ENCODE results near the gene PCDHA4.
"Not testable (repeated sequence)": the region's sequence is repeated elsewhere in the genome, so short reads cannot be mapped to it uniquely, and the experiment has no call there.

Gene PCDHA4

DNA sequence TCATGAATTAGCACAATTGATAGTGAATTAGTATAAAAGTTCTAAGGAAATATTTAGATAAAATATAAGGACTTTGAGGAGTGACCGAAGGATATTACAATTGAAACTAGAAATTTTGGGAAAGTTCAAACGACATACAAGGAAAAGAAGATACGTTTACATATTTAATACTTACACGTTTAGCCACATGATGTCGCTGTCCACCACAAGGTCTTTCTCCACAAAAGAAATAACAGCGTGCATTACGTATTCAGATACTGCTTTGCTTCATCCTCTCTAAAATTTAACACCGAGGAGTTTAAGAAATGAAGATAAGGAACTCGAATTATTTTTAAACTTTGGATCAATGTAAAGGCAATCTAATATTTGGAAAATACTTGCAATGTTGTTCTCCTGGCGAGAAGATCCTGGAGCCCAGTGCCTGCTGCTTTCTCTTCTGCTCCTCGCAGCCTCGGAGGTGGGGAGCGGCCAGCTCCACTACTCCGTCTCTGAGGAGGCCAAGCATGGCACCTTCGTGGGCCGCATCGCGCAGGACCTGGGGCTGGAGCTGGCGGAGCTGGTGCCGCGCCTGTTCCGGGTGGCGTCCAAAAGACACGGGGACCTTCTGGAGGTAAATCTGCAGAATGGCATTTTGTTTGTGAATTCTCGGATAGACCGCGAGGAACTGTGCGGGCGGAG is 5.9 kb upstream of the PCDHA4 start, which contains the start of gene PCDHA3:
Gene PCDHA3, plus strand, starts transcription at position 242 of the 678 bp plus-strand sequence.
- Histone ChIP-seq H3K14ac (ENCODE audit: low read length in 2 of 2) (no peak within 1 kb of the TSS), H3K36me3 (ENCODE audit: control insufficient read depth in 1 of 2, insufficient read depth in 2 of 2, low read depth in 1 of 2, low read length in 2 of 2) (peaks cover 0 to 15% of the 10 kb centered on the region in 2 experiments), H4K8ac (ENCODE audit: low read length) (no peak within 1 kb of the TSS), H2AFZ (ENCODE audit: low read depth, low read length) (no peak within 1 kb of the TSS), H3K4ac (ENCODE audit: low read depth in 1 of 2, low read length in 2 of 2) (no peak within 1 kb of the TSS), H3K9ac (ENCODE audit: low read length) (peak within 1 kb of the TSS; percentile 26), H3K18ac (ENCODE audit: low read depth in 1 of 2, low read length in 2 of 2) (no peak within 1 kb of the TSS), H3K27me3 (ENCODE audit: control insufficient read depth in 1 of 2, insufficient read depth in 1 of 2, low read length in 2 of 2) (no peaks in the 10 kb centered on the region), H3K27ac (ENCODE audit: low read length, poor library complexity, severe bottlenecking) (no peak within 1 kb of the TSS), H2BK120ac (ENCODE audit: low read depth, low read length) (no peak within 1 kb of the TSS), H2AK5ac (ENCODE audit: low read length, severe bottlenecking) (no peak within 1 kb of the TSS), H4K91ac (ENCODE audit: low read length) (no peak within 1 kb of the TSS), H2BK15ac (ENCODE audit: low read depth, poor library complexity, severe bottlenecking) (no peak within 1 kb of the TSS), H3K4me3 (ENCODE audit: insufficient read depth in 1 of 2, low read depth in 1 of 2, low read length in 2 of 2) (peak within 1 kb of the TSS; percentile 39 to 58), H3K4me1 (ENCODE audit: control insufficient read depth, insufficient read depth, low read depth, low read length) (peaks cover 5% of the 10 kb centered on the region), H2BK5ac (ENCODE audit: low read depth, low read length, poor library complexity, severe bottlenecking) (no peak within 1 kb of the TSS), H3K9me3 (ENCODE audit: control insufficient read depth, low read length) (peaks cover 67% of the 10 kb centered on the region), H2BK12ac (ENCODE audit: low read length in 2 of 2) (no peak within 1 kb of the TSS), H3K79me1 (replicated peaks; ENCODE audit: low read length, poor library complexity, severe bottlenecking) (peaks cover 3% of the 10 kb centered on the region), H3K4me2 (ENCODE audit: low read length, poor library complexity, severe bottlenecking) (no peak within 1 kb of the TSS), H3K23ac (ENCODE audit: low read length in 2 of 2) (no peak within 1 kb of the TSS)
- DNase-seq = no peak
- 83% methylated on average over 27 of the region's 29 CpGs for WGBS

DNA sequence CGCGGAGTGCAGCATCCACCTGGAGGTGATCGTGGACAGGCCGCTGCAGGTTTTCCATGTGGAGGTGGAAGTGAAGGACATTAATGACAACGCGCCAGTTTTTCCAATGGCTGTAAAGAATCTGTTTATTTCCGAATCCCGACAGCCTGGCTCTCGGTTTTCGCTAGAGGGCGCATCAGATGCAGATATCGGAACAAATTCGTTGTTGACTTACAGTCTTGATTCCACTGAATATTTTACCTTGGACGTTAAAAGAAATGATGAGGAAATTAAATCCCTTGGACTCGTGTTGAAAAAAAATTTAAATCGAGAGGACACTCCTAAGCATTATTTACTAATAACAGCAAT is 5.4 kb upstream of the PCDHA4 start:
- Histone ChIP-seq H2BK12ac (ENCODE audit: low read length in 2 of 2) (no peak overlapping the region), H2AK5ac (ENCODE audit: low read length, severe bottlenecking) (no peak overlapping the region)

DNA sequence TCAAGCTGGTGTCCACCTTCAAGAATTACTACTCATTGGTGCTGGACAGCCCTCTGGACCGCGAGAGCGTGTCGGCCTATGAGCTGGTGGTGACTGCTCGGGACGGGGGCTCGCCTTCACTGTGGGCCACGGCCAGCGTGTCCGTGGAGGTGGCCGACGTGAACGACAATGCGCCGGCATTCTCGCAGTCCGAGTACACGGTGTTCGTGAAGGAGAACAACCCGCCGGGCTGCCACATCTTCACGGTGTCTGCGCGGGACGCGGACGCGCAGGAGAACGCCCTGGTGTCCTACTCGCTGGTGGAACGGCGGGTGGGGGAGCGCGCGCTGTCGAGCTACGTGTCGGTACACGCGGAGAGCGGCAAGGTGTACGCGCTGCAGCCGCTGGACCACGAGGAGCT is 4.5 kb upstream of the PCDHA4 start:
- not testable (repeated sequence) for H3K23ac ChIP-seq (ENCODE audit: low read length in 2 of 2); H2BK5ac ChIP-seq (ENCODE audit: low read depth, low read length, poor library complexity, severe bottlenecking); H3K14ac ChIP-seq (ENCODE audit: low read length in 2 of 2); H3K18ac ChIP-seq (ENCODE audit: low read depth in 1 of 2, low read length in 2 of 2); H3K4me2 ChIP-seq (ENCODE audit: low read length, poor library complexity, severe bottlenecking); H3K27me3 ChIP-seq (ENCODE audit: control insufficient read depth in 1 of 2, insufficient read depth in 1 of 2, low read length in 2 of 2); H3K36me3 ChIP-seq (ENCODE audit: control insufficient read depth in 1 of 2, insufficient read depth in 2 of 2, low read depth in 1 of 2, low read length in 2 of 2); H2AK5ac ChIP-seq (ENCODE audit: low read length, severe bottlenecking); H3K4me3 ChIP-seq (ENCODE audit: insufficient read depth in 1 of 2, low read depth in 1 of 2, low read length in 2 of 2); H3K9ac ChIP-seq (ENCODE audit: low read length); H3K4me1 ChIP-seq (ENCODE audit: control insufficient read depth, insufficient read depth, low read depth, low read length); H2AFZ ChIP-seq (ENCODE audit: low read depth, low read length); H2BK120ac ChIP-seq (ENCODE audit: low read depth, low read length); H4K8ac ChIP-seq (ENCODE audit: low read length); DNase-seq; H2BK15ac ChIP-seq (ENCODE audit: low read depth, poor library complexity, severe bottlenecking); H2BK12ac ChIP-seq (ENCODE audit: low read length in 2 of 2); H3K4ac ChIP-seq (ENCODE audit: low read depth in 1 of 2, low read length in 2 of 2); H3K79me1 ChIP-seq (replicated peaks; ENCODE audit: low read length, poor library complexity, severe bottlenecking); H4K91ac ChIP-seq (ENCODE audit: low read length); H3K27ac ChIP-seq (ENCODE audit: low read length, poor library complexity, severe bottlenecking)
- WGBS = 97% methylated on average over 44 of the region's 45 CpGs
- H3K9me3 ChIP-seq (ENCODE audit: control insufficient read depth, low read length) = peaks cover 72% of the 10 kb centered on the region

More for the DNA sequence above, 5.4 kb upstream of the PCDHA4 start:
- Histone ChIP-seq H3K4me2 (ENCODE audit: low read length, poor library complexity, severe bottlenecking) (no peak overlapping the region), H3K4me3 (ENCODE audit: insufficient read depth in 1 of 2, low read depth in 1 of 2, low read length in 2 of 2) (peak overlapping the region in 1 of 2 experiments; percentile 58), H3K4me1 (ENCODE audit: control insufficient read depth, insufficient read depth, low read depth, low read length) (peaks cover 5% of the 10 kb centered on the region), H3K27ac (ENCODE audit: low read length, poor library complexity, severe bottlenecking) (no peak overlapping the region), H3K18ac (ENCODE audit: low read depth in 1 of 2, low read length in 2 of 2) (no peak overlapping the region), H3K9ac (ENCODE audit: low read length) (peak overlapping the region; percentile 26), H2BK5ac (ENCODE audit: low read depth, low read length, poor library complexity, severe bottlenecking) (no peak overlapping the region), H4K8ac (ENCODE audit: low read length) (no peak overlapping the region), H3K14ac (ENCODE audit: low read length in 2 of 2) (no peak overlapping the region), H3K36me3 (ENCODE audit: control insufficient read depth in 1 of 2, insufficient read depth in 2 of 2, low read depth in 1 of 2, low read length in 2 of 2) (peaks cover 0 to 14% of the 10 kb centered on the region in 2 experiments), H2AFZ (ENCODE audit: low read depth, low read length) (no peak overlapping the region), H3K4ac (ENCODE audit: low read depth in 1 of 2, low read length in 2 of 2) (no peak overlapping the region), H3K79me1 (replicated peaks; ENCODE audit: low read length, poor library complexity, severe bottlenecking) (peaks cover 3% of the 10 kb centered on the region), H3K23ac (ENCODE audit: low read length in 2 of 2) (no peak overlapping the region), H3K9me3 (ENCODE audit: control insufficient read depth, low read length) (peaks cover 71% of the 10 kb centered on the region), H2BK15ac (ENCODE audit: low read depth, poor library complexity, severe bottlenecking) (no peak overlapping the region), H4K91ac (ENCODE audit: low read length) (no peak overlapping the region), H2BK120ac (ENCODE audit: low read depth, low read length) (no peak overlapping the region), H3K27me3 (ENCODE audit: control insufficient read depth in 1 of 2, insufficient read depth in 1 of 2, low read length in 2 of 2) (no peaks in the 10 kb centered on the region)
- WGBS = 83% methylated on average over 16 of the region's 16 CpGs
- DNase-seq = no peak

DNA sequence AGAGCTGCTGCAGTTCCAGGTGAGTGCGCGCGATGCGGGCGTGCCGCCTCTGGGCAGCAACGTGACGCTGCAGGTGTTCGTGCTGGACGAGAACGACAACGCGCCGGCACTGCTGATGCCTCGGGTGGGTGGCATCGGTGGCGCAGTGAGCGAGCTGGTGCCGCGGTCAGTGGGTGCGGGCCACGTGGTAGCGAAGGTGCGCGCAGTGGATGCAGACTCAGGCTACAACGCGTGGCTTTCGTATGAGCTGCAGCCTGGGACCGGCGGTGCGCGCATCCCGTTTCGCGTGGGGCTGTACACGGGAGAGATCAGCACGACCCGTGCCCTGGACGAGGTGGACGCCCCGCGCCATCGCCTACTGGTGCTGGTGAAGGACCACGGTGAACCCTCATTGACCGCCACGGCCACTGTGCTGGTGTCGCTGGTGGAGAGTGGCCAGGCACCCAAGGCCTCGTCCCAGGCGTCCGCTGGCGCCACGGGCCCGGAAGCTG is 4.0 kb upstream of the PCDHA4 start:
- H2BK5ac ChIP-seq (ENCODE audit: low read depth, low read length, poor library complexity, severe bottlenecking) = no peak overlapping the region
- DNase-seq = no peak
- H4K91ac ChIP-seq (ENCODE audit: low read length) = no peak overlapping the region
- H3K27me3 ChIP-seq (ENCODE audit: control insufficient read depth in 1 of 2, insufficient read depth in 1 of 2, low read length in 2 of 2) = no peaks in the 10 kb centered on the region
- H3K79me1 ChIP-seq (replicated peaks; ENCODE audit: low read length, poor library complexity, severe bottlenecking) = peaks cover 3% of the 10 kb centered on the region
- no peak overlapping the region for H3K23ac ChIP-seq (ENCODE audit: low read length in 2 of 2)
- no peak overlapping the region for H2AK5ac ChIP-seq (ENCODE audit: low read length, severe bottlenecking)
- H3K4me1 ChIP-seq (ENCODE audit: control insufficient read depth, insufficient read depth, low read depth, low read length) = peaks cover 5% of the 10 kb centered on the region
- no peak overlapping the region for H3K4ac ChIP-seq (ENCODE audit: low read depth in 1 of 2, low read length in 2 of 2)
- H3K9ac ChIP-seq (ENCODE audit: low read length) = no peak overlapping the region
- H3K18ac ChIP-seq (ENCODE audit: low read depth in 1 of 2, low read length in 2 of 2) = no peak overlapping the region
- no peak overlapping the region for H2BK120ac ChIP-seq (ENCODE audit: low read depth, low read length)
- H3K4me3 ChIP-seq (ENCODE audit: insufficient read depth in 1 of 2, low read depth in 1 of 2, low read length in 2 of 2) = peak overlapping the region in 1 of 2 experiments; percentile 6
- H3K27ac ChIP-seq (ENCODE audit: low read length, poor library complexity, severe bottlenecking) = no peak overlapping the region
- no peak overlapping the region for H4K8ac ChIP-seq (ENCODE audit: low read length)
- H2BK12ac ChIP-seq (ENCODE audit: low read length in 2 of 2) = no peak overlapping the region
- H3K4me2 ChIP-seq (ENCODE audit: low read length, poor library complexity, severe bottlenecking) = no peak overlapping the region
- H2AFZ ChIP-seq (ENCODE audit: low read depth, low read length) = no peak overlapping the region
- no peak overlapping the region for H2BK15ac ChIP-seq (ENCODE audit: low read depth, poor library complexity, severe bottlenecking)
- 98% methylated on average over 53 of the region's 53 CpGs for WGBS
- H3K14ac ChIP-seq (ENCODE audit: low read length in 2 of 2) = no peak overlapping the region
- H3K9me3 ChIP-seq (ENCODE audit: control insufficient read depth, low read length) = peaks cover 75% of the 10 kb centered on the region
- peaks cover 0 to 8% of the 10 kb centered on the region in 2 experiments for H3K36me3 ChIP-seq (ENCODE audit: control insufficient read depth in 1 of 2, insufficient read depth in 2 of 2, low read depth in 1 of 2, low read length in 2 of 2)
